A673 (cell line): ENCODE measurements around the gene CNGA1.

Experiments
- EZH2 ChIP-seq: fragments of 200-600 bp; sonication (generic); IDR thresholded peaks from 2 replicates; pipeline ENCODE4 v1.6.1; 2017; ENCODE audit warnings: borderline replicate concordance, low read depth, mild to moderate bottlenecking, mixed read lengths, antibody characterized with exemption, low read length; ENCODE audit not compliant: poor library complexity, severe bottlenecking
- TF ChIP-seq, protein P1 (sequence below): fragments of 300-800, 200-600 bp; sonication (generic); conservative IDR thresholded peaks from 2 replicates; pipeline ENCODE4 v1.5.1; 2017; ENCODE audit warnings: low read depth, mild to moderate bottlenecking, antibody characterized with exemption, low read length, moderate library complexity, mixed read lengths

DNA sequence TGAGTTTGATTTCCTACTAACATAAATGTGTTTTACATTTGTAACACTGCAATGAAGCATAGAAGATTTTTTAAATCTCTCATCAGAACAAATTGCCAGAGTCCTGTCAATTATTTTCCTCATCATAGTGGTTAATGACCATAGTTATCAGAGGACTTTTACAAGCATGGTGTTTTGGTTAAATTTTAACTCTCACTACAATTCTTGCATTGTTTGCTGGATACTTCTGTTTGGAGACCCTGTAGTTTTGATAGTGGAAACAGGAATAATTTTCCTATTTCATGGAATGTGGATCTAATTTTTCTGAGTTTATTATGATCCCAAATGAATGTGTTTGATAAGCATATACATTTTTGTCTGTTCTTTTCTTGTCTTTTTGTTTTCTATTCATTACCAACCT lies 16.9 kb upstream of the CNGA1 start:
- TF ChIP-seq, protein P1, sequence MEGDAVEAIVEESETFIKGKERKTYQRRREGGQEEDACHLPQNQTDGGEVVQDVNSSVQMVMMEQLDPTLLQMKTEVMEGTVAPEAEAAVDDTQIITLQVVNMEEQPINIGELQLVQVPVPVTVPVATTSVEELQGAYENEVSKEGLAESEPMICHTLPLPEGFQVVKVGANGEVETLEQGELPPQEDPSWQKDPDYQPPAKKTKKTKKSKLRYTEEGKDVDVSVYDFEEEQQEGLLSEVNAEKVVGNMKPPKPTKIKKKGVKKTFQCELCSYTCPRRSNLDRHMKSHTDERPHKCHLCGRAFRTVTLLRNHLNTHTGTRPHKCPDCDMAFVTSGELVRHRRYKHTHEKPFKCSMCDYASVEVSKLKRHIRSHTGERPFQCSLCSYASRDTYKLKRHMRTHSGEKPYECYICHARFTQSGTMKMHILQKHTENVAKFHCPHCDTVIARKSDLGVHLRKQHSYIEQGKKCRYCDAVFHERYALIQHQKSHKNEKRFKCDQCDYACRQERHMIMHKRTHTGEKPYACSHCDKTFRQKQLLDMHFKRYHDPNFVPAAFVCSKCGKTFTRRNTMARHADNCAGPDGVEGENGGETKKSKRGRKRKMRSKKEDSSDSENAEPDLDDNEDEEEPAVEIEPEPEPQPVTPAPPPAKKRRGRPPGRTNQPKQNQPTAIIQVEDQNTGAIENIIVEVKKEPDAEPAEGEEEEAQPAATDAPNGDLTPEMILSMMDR = no peak
- no peak for TF ChIP-seq EZH2
